ENCODE data around the gene MEX3D. TPM values are rescaled to one million over a fixed set of nuclear protein-coding genes. Genes with fewer than 3 reads are reported as not detected.

The MEX3D gene
- polyA plus RNA-seq, 1 donor (not counting 4 experiments of a cell fraction or from before 2014, with no cell fraction given), result 3.9 TPM

- H2AFZ ChIP-seq (ENCODE audit: control insufficient read depth, low read length), result peak overlapping the region; percentile 51
- H3K27ac ChIP-seq (ENCODE audit: control insufficient read depth, insufficient read depth, low read length), result peak overlapping the region; percentile 89
- H3K9me3 ChIP-seq (ENCODE audit: control insufficient read depth, low read depth, low read length), result no peaks in the 10 kb centered on the region
- FAIRE-seq, result no peak
- H3K4me3 ChIP-seq (ENCODE audit: control insufficient read depth in 2 of 3, extremely low read depth in 1 of 3, insufficient read depth in 2 of 3, low read depth in 1 of 3, low read length in 3 of 3), result peak overlapping the region; percentile 94 to 96 (median 94)
- peak; percentile 59 for DNase-seq (ENCODE audit: low read depth, low spot score)
- H3K9ac ChIP-seq (ENCODE audit: control insufficient read depth, extremely low read depth, insufficient read depth, low read length), result peak overlapping the region; percentile 98
- peaks cover 4 to 5% of the 10 kb centered on the region in 2 experiments for H3K36me3 ChIP-seq (ENCODE audit: control insufficient read depth in 2 of 2, extremely low read depth in 1 of 2, insufficient read depth in 2 of 2, low read length in 2 of 2)
- peaks cover 34% of the 10 kb centered on the region for H3K79me2 ChIP-seq (ENCODE audit: control insufficient read depth, insufficient read depth, low read length)
- peaks cover 37% of the 10 kb centered on the region for H3K4me1 ChIP-seq (ENCODE audit: control insufficient read depth, extremely low read depth, insufficient read depth, low read length)
- peaks cover 5% of the 10 kb centered on the region for H4K20me1 ChIP-seq (ENCODE audit: control insufficient read depth, extremely low read depth, insufficient read depth, low read length)
- no peaks in the 10 kb centered on the region for H3K27me3 ChIP-seq (ENCODE audit: control insufficient read depth, extremely low read depth, insufficient read depth, low read length)
- dilution Hi-C loops (cut with MboI; ENCODE audit: extremely low pct_ligation_motif_present, low sequenced_read_pairs), result no loop called here
- peak overlapping the region; percentile 95 for H3K4me2 ChIP-seq (ENCODE audit: control insufficient read depth, extremely low read depth, insufficient read depth, low read depth, low read length)
- H3K9me1 ChIP-seq (ENCODE audit: control insufficient read depth, extremely low read depth, insufficient read depth, low read length), result peaks cover 3% of the 10 kb centered on the region
- no peak for TF ChIP-seq EZH2 (IDR thresholded peaks at IDR 0.05; ENCODE audit: low read length)
- TF ChIP-seq CTCF (optimal IDR thresholded peaks at IDR 0.05 in 1 of 3, IDR thresholded peaks at IDR 0.05 in 1 of 3, conservative IDR thresholded peaks at IDR 0.05 in 1 of 3; ENCODE audit: extremely low read depth in 1 of 3, insufficient read depth in 2 of 3, low read length in 3 of 3), result no peak
These were observed 24.1 kb upstream of the MEX3D start for GRCh38 chr19:1592024-1592754.

GRCh38 chr19:1591421-1592023 lies 23.4 kb upstream of the MEX3D start:
- peaks cover 3% of the 10 kb centered on the region for H3K9me1 ChIP-seq (ENCODE audit: control insufficient read depth, extremely low read depth, insufficient read depth, low read length)
- dilution Hi-C loops (cut with MboI; ENCODE audit: extremely low pct_ligation_motif_present, low sequenced_read_pairs), result no loop called here
- peak overlapping the region; percentile 98 for H3K9ac ChIP-seq (ENCODE audit: control insufficient read depth, extremely low read depth, insufficient read depth, low read length)
- H4K20me1 ChIP-seq (ENCODE audit: control insufficient read depth, extremely low read depth, insufficient read depth, low read length), result peaks cover 4% of the 10 kb centered on the region
- no peaks in the 10 kb centered on the region for H3K9me3 ChIP-seq (ENCODE audit: control insufficient read depth, low read depth, low read length)
- TF ChIP-seq EZH2 (IDR thresholded peaks at IDR 0.05; ENCODE audit: low read length) (no peak), CTCF (optimal IDR thresholded peaks at IDR 0.05 in 1 of 3, IDR thresholded peaks at IDR 0.05 in 1 of 3, conservative IDR thresholded peaks at IDR 0.05 in 1 of 3; ENCODE audit: extremely low read depth in 1 of 3, insufficient read depth in 2 of 3, low read length in 3 of 3) (no peak)
- DNase-seq (ENCODE audit: low read depth, low spot score) (no peak), FAIRE-seq (no peak)
- H3K4me2 ChIP-seq (ENCODE audit: control insufficient read depth, extremely low read depth, insufficient read depth, low read depth, low read length), result peak overlapping the region; percentile 95
- no peaks in the 10 kb centered on the region for H3K27me3 ChIP-seq (ENCODE audit: control insufficient read depth, extremely low read depth, insufficient read depth, low read length)
- H2AFZ ChIP-seq (ENCODE audit: control insufficient read depth, low read length), result no peak overlapping the region
- peaks cover 37% of the 10 kb centered on the region for H3K4me1 ChIP-seq (ENCODE audit: control insufficient read depth, extremely low read depth, insufficient read depth, low read length)
- peaks cover 34% of the 10 kb centered on the region for H3K79me2 ChIP-seq (ENCODE audit: control insufficient read depth, insufficient read depth, low read length)
- H3K27ac ChIP-seq (ENCODE audit: control insufficient read depth, insufficient read depth, low read length), result peak overlapping the region; percentile 89
- H3K36me3 ChIP-seq (ENCODE audit: control insufficient read depth in 2 of 2, extremely low read depth in 1 of 2, insufficient read depth in 2 of 2, low read length in 2 of 2), result peaks cover 0 to 4% of the 10 kb centered on the region in 2 experiments
- H3K4me3 ChIP-seq (ENCODE audit: control insufficient read depth in 2 of 3, extremely low read depth in 1 of 3, insufficient read depth in 2 of 3, low read depth in 1 of 3, low read length in 3 of 3), result peak overlapping the region; percentile 94 to 96 (median 94)

Measured in keratinocyte (primary cell).